Fibroblast of gingiva (primary cell): ENCODE data around the gene LCTL.

Experiments
- DNase-seq: peaks from one replicate; pipeline ENCODE4 v3.0.0-alpha.2; 2011; ENCODE audit warnings: low read depth

LCTL gene

DNA sequence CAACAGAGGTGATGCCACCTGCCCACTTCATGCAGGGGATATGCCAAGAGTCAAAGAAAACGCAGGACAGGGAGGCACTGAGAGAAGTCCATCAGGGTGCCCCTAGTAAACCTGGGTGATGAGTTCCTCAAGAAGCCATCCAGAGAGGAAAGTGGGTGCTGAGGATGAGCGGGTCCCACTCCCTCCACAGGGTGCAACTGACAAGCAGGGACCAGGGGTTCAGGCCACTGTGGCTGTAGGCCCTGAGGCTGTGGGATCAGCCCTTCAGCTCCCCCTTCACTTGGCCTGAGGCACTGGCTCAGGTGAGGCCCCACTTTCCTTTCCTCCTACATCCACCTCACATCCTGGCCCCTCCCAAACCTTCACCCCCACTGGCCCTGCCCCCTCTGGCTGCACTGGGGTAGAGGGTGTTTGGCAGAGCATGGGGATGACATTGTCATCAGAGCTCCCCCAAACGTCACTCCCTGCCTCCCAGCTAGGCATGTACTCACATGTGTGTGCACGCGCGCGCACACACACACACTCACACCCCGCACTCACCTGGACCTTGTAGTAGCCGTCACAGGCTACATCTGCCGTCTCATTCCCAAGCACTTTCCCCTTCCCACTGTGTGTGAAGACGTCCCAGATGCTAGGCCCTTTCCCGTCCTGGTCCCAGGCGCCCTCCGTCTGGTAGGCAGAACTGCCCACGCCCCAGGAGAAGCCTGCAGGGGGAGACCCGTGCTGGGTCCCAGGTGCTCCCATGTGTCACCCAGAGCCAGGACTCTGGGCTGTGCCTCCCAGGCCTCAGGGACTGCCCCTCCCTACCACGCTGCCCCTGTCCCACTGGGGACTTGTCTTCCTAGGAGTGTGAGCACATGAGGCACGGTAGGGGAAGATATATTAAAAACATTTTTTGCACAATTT, 1.4 kb downstream of the LCTL start:
- no peak for DNase-seq

- DNase-seq: no peak
Observed at GRCh38 chr15:66563566-66564110, 2.2 kb downstream of the LCTL start.

- DNase-seq: no peak
Observed at GRCh38 chr15:66563126-66563525, 2.7 kb downstream of the LCTL start.

DNA sequence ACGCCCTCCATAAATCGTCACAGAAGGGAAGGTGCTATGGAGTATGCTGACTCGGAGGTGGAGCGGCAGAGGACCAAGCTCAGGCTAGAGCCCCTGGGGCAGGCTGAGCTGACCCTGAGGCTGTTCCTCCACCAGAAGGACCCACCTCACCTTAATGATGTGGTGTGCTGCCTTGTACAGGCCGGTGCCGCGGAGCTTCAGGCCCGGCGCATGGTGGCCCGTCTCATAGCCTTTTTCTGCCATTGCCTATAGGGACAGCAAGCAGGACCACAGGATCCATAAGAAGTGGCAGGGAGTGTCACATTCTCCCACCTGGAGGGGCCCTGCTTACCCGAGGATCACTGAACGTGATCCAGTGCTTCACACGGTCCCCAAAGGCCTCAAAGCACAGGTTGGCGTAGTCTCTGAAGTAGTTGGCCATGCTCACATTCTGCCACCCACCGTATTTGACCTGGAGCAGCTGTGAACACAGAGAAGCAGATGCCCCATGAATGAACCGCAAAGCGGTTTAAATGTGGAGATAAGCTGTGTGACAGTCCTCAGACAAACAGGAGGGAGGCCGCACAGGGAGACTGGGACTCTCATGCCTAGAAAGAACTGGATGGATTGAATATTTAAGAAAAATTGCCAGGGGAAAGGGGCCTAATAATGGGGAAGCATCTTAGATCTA, 4.8 kb downstream of the LCTL start:
- DNase-seq: no peak

GRCh38 chr15:66558271-66558670, 7.5 kb downstream of the LCTL start:
- no peak for DNase-seq

- DNase-seq: no peak
Observed at GRCh38 chr15:66555685-66556084, 10.1 kb downstream of the LCTL start.

- DNase-seq: no peak
Observed at GRCh38 chr15:66545255-66545654, 20.5 kb downstream of the LCTL start.

GRCh38 chr15:66542896-66543295, 22.9 kb downstream of the LCTL start:
- no peak for DNase-seq

DNA sequence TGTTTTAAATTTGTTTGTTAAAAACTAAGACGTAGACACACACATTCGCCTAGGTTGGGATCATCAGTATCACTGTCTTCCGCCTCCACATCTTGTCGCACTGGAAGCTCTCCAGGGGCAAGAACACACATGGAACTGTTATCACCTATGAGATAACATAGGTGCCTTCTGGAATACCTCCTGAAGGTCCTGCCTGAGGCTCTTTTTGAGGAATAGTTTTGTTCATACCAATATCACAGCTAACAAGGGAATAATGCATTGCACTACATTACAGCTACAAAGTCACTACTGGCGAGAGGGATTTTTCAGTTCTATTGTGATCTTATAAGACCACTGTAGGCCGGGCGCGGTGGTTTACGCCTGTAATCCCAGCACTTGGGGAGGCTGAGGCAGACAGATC, 30.7 kb downstream of the LCTL start:
- DNase-seq: no peak

GRCh38 chr15:66524838-66525237, 41.0 kb downstream of the LCTL start:
- DNase-seq: no peak

DNA sequence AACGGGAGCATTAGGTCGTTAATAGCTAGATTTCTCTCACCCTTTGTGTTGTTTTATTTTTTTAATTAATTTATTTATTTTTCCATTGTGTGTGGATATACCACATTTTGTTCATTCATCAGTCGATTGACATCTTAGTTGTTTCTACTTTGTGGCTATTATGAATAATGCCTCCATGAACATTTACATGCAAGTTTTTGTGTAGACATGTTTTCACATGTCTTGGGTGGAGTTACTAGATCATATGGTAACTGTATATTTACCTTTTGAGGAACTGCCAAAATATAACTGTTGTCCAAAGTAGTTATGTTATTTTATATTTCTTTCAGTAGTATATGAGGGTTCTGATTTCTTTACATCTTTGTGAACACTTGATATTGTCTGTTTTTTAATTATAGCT, 41.9 kb downstream of the LCTL start:
- DNase-seq: no peak

- no peak for DNase-seq
Observed at GRCh38 chr15:66515901-66516322, 49.9 kb downstream of the LCTL start.

DNA sequence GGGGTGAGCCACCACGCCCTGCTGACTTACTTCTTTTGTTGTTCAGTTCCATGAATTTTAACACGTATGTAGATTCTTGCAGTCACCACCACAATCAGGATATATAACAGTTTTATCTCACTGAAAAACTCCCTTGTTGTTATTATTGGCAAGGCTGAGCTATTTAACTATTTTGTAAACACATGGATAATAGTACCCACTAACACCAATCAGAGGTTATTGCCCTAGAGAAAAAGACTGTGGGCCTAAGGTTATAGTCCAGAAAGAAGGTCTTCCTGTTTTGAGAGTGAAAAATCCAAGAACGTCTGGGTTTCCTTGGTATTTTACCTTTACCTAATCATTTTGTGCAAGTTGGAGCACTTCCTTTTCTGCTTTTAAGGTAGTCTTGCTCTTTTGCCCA, 51.2 kb downstream of the LCTL start:
- no peak for DNase-seq

DNA sequence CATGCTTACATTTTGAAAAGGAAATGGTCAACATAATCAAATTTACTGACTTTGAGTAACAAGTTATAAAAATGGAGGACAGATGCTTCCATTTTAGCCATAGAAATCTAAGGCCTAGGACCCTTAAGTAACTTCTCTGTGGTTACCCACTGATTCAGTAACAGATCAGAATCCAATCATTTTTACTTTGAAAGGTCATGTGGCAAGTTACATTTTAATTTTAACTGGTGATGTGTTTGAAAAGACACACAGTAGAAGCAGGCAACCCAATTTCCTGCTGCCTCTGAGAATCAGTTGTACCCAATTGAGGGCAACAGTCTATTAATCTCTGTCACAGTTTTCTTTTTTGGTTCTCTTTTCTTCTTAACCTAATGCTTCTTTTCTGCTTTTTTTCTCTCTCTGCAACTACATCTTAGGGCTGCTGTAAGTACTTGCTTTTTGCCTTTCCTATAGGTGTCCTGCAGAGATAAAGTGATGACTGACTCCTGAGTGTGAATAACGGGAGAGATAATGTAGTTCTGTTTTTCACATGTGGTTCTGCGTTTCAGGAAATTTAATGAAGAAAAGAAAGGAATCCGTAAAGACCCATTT, 57.4 kb downstream of the LCTL start:
- no peak for DNase-seq

- no peak for DNase-seq
Observed at GRCh38 chr15:66505818-66506217, 60.0 kb downstream of the LCTL start.

GRCh38 chr15:66505430-66505811, 60.4 kb downstream of the LCTL start:
- no peak for DNase-seq

GRCh38 chr15:66504563-66505429, 61.0 kb downstream of the LCTL start, which contains the start of the genes RPL4 and ZWILCH:
TSS of gene RPL4 (minus strand) at chr15:66504855. CDS start at chr15:66504790, 65 bp downstream.
TSS of gene ZWILCH (plus strand) at chr15:66505326. CDS start at chr15:66505339, 13 bp downstream.
- peak; percentile 93 for DNase-seq

DNA sequence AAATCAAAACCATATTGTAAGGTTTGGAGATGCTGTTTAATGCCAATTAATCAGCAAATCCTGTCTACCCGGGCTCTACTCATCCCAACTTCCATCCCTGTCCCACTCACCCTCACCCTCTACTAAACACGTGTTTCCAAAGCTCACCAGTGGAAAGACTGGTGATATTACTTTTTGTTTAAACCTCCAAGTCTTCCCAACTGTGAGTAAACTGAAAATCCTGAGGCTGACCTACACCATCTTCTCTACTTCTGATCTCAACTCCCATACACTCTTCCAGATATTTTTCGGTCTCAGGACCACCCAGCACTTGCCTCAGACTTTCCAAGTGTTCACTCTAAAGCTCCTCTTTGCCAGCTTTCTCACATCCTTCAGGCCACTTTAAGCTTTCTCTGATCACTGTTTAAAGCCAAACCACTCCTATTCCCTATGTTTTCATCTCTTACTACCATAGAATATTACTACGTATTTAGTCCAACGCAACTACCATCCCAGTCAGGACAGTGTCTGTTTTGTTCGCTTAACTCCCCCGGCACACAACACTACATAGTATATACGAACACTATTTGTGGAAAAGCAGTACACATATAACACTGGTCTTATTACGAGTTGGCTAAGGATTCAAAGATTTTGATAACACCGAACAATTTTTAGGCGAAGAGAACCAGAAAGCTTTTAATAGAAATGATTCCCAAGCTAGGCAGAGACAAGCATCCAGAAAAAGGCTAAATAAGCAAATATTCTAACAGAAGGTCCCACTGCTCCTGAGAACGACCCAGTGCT, 61.8 kb downstream of the LCTL start:
- no peak for DNase-seq

- DNase-seq: peak; percentile 9
Observed at GRCh38 chr15:66503041-66503648, 62.7 kb downstream of the LCTL start.

DNA sequence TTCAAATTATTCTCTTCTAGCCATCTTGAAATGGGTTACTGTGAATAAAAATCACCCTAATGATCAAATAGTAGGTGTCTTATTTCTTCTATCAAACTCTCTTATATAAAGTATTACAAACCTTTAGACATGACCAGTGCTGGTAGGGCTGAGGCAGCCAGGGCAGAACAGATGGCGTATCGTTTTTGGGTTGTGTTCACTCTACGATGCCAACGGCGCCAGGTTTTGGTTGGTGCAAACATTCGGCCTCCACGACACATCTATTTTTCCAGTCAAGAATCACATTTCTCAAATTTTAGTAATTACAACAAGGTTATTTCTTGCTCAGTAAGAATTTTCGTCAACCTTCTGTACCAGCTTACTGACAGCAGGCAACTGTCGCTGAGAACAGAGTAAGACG, 63.3 kb downstream of the LCTL start:
- no peak for DNase-seq
